B cell (primary cell): ENCODE data around the gene SPOCK1.

Experiments used
- CTCF ChIP-seq: fragments of 200-600 bp; IDR thresholded peaks from one replicate; pipeline ENCODE4 v1.8.0; 2022; ENCODE audit warnings: antibody characterized with exemption, mild to moderate bottlenecking
- EZH2 ChIP-seq: IDR thresholded peaks from 2 replicates; pipeline ENCODE4 v1.6.1; 2012; ENCODE audit warnings: borderline replicate concordance, low read depth, mild to moderate bottlenecking, moderate library complexity, low read length; ENCODE audit not compliant: insufficient read depth, poor library complexity, severe bottlenecking

- TF ChIP-seq CTCF, result no peak
- no peak for TF ChIP-seq EZH2
Measured at GRCh38 chr5:137203011-137203632, 296.0 kb downstream of the SPOCK1 start.
